Measurements from ENCODE around the gene FAM163B.

DNA sequence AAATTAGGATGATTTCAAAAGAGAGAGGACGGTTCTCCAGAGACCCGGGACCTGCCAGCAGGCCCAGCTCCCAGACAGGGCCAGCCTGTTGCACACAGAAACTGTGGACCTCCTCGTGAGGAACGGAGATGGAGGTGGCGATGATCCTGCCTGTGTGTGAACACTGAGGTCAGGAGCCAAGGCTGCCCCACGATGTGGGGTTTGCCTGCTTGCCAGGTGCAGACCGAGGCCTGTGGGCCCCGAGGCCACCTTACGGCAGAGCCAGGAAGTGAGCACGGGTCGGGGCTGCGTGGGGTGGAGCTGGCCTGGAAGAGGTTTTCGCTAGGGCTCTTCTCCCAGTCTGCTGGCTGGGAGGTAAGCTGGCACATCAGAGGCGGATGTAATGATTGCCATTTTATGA is 4.3 kb downstream of the FAM163B start:
- TF ChIP-seq, protein P1, sequence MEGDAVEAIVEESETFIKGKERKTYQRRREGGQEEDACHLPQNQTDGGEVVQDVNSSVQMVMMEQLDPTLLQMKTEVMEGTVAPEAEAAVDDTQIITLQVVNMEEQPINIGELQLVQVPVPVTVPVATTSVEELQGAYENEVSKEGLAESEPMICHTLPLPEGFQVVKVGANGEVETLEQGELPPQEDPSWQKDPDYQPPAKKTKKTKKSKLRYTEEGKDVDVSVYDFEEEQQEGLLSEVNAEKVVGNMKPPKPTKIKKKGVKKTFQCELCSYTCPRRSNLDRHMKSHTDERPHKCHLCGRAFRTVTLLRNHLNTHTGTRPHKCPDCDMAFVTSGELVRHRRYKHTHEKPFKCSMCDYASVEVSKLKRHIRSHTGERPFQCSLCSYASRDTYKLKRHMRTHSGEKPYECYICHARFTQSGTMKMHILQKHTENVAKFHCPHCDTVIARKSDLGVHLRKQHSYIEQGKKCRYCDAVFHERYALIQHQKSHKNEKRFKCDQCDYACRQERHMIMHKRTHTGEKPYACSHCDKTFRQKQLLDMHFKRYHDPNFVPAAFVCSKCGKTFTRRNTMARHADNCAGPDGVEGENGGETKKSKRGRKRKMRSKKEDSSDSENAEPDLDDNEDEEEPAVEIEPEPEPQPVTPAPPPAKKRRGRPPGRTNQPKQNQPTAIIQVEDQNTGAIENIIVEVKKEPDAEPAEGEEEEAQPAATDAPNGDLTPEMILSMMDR (IDR thresholded peaks at IDR 0.05), result no peak
- no peak for TF ChIP-seq ZNF219 (CRISPR knock-in tag; IDR thresholded peaks at IDR 0.05; ENCODE audit: borderline replicate concordance)
- TF ChIP-seq, protein P2, sequence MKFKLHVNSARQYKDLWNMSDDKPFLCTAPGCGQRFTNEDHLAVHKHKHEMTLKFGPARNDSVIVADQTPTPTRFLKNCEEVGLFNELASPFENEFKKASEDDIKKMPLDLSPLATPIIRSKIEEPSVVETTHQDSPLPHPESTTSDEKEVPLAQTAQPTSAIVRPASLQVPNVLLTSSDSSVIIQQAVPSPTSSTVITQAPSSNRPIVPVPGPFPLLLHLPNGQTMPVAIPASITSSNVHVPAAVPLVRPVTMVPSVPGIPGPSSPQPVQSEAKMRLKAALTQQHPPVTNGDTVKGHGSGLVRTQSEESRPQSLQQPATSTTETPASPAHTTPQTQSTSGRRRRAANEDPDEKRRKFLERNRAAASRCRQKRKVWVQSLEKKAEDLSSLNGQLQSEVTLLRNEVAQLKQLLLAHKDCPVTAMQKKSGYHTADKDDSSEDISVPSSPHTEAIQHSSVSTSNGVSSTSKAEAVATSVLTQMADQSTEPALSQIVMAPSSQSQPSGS (CRISPR knock-in tag; IDR thresholded peaks at IDR 0.05; ENCODE audit: borderline replicate concordance, low read depth), result no peak
- TF ChIP-seq, protein P3, sequence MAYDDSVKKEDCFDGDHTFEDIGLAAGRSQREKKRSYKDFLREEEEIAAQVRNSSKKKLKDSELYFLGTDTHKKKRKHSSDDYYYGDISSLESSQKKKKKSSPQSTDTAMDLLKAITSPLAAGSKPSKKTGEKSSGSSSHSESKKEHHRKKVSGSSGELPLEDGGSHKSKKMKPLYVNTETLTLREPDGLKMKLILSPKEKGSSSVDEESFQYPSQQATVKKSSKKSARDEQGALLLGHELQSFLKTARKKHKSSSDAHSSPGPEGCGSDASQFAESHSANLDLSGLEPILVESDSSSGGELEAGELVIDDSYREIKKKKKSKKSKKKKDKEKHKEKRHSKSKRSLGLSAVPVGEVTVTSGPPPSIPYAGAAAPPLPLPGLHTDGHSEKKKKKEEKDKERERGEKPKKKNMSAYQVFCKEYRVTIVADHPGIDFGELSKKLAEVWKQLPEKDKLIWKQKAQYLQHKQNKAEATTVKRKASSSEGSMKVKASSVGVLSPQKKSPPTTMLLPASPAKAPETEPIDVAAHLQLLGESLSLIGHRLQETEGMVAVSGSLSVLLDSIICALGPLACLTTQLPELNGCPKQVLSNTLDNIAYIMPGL (CRISPR knock-in tag; IDR thresholded peaks at IDR 0.05), result no peak
- TF ChIP-seq ZNF423 (CRISPR knock-in tag; IDR thresholded peaks at IDR 0.05), result no peak
- TF ChIP-seq, protein P4, sequence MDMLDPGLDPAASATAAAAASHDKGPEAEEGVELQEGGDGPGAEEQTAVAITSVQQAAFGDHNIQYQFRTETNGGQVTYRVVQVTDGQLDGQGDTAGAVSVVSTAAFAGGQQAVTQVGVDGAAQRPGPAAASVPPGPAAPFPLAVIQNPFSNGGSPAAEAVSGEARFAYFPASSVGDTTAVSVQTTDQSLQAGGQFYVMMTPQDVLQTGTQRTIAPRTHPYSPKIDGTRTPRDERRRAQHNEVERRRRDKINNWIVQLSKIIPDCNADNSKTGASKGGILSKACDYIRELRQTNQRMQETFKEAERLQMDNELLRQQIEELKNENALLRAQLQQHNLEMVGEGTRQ (CRISPR knock-in tag; IDR thresholded peaks at IDR 0.05), result no peak
- TF ChIP-seq, protein P5, sequence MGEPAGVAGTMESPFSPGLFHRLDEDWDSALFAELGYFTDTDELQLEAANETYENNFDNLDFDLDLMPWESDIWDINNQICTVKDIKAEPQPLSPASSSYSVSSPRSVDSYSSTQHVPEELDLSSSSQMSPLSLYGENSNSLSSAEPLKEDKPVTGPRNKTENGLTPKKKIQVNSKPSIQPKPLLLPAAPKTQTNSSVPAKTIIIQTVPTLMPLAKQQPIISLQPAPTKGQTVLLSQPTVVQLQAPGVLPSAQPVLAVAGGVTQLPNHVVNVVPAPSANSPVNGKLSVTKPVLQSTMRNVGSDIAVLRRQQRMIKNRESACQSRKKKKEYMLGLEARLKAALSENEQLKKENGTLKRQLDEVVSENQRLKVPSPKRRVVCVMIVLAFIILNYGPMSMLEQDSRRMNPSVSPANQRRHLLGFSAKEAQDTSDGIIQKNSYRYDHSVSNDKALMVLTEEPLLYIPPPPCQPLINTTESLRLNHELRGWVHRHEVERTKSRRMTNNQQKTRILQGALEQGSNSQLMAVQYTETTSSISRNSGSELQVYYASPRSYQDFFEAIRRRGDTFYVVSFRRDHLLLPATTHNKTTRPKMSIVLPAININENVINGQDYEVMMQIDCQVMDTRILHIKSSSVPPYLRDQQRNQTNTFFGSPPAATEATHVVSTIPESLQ (CRISPR knock-in tag; IDR thresholded peaks at IDR 0.05), result no peak

Measured in WTC11 (cell line).